NCI-H2227 treated with DMSO at 0.1 percent for 48 hours (cell line): ENCODE results near the gene AKNA.

ENCODE experiments used
- DNase-seq: peaks from one replicate; lab custom pipeline; 2025; lab: John Stamatoyannopoulos, UW

Gene AKNA, protein sequence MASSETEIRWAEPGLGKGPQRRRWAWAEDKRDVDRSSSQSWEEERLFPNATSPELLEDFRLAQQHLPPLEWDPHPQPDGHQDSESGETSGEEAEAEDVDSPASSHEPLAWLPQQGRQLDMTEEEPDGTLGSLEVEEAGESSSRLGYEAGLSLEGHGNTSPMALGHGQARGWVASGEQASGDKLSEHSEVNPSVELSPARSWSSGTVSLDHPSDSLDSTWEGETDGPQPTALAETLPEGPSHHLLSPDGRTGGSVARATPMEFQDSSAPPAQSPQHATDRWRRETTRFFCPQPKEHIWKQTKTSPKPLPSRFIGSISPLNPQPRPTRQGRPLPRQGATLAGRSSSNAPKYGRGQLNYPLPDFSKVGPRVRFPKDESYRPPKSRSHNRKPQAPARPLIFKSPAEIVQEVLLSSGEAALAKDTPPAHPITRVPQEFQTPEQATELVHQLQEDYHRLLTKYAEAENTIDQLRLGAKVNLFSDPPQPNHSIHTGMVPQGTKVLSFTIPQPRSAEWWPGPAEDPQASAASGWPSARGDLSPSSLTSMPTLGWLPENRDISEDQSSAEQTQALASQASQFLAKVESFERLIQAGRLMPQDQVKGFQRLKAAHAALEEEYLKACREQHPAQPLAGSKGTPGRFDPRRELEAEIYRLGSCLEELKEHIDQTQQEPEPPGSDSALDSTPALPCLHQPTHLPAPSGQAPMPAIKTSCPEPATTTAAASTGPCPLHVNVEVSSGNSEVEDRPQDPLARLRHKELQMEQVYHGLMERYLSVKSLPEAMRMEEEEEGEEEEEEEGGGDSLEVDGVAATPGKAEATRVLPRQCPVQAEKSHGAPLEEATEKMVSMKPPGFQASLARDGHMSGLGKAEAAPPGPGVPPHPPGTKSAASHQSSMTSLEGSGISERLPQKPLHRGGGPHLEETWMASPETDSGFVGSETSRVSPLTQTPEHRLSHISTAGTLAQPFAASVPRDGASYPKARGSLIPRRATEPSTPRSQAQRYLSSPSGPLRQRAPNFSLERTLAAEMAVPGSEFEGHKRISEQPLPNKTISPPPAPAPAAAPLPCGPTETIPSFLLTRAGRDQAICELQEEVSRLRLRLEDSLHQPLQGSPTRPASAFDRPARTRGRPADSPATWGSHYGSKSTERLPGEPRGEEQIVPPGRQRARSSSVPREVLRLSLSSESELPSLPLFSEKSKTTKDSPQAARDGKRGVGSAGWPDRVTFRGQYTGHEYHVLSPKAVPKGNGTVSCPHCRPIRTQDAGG (N-terminal part only)

GRCh38 chr9:114387680-114388356 lies at the start of gene AKNA:
AKNA (minus strand) TSS chr9:114387982; CDS start chr9:114381333, 6,649 bp downstream.
- peak; percentile 39 for DNase-seq

- DNase-seq, result no peak
Observed at GRCh38 chr9:114437401-114437893, 49.7 kb upstream of the AKNA start.

GRCh38 chr9:114434878-114435311 lies 47.1 kb upstream of the AKNA start:
- peak; percentile 46 for DNase-seq

- DNase-seq, result no peak
Observed at GRCh38 chr9:114433720-114434255, 46.0 kb upstream of the AKNA start.

DNA sequence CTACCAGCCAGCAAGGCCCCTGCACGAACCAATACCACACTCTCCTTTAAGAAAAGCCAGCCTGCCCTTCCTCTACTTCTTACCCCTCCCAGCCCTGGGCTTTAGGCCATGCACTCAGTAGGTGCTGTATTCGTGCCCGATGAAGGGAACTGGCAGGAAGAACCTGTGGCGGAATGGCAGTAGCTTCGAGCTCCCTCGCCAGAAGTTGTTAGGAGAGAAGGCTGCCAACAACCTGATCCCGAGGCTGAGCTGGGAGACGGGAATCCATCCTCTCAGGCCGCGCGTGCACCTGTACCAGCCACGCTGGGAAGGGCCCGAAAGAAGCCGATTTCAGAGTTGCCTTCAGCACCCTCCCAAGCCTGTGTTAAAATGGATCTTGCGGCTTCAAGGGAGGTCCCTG lies 45.3 kb upstream of the AKNA start:
- DNase-seq, result no peak

- no peak for DNase-seq
Observed at GRCh38 chr9:114432323-114433067, 44.7 kb upstream of the AKNA start.

DNA sequence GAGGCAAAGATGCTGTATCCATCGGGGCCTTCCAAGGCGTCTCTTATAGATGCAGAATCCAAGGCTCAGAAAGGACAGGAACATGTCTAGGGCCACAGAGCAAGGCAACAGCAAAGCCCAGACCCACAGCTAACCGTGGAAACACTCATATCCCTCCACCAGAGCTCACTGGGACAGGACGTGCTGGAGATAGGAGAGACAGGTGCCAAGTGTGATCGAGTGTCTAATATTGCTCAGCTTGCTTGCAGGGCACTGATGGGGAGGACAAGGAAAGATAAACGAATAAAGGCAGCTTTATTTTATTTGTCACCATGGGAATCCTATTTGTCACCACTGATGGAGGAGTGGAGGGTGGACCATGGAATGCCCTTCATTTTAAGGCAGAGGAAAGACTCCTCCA lies 44.0 kb upstream of the AKNA start:
- no peak for DNase-seq

GRCh38 chr9:114431003-114431402 lies 43.2 kb upstream of the AKNA start:
- no peak for DNase-seq

DNA sequence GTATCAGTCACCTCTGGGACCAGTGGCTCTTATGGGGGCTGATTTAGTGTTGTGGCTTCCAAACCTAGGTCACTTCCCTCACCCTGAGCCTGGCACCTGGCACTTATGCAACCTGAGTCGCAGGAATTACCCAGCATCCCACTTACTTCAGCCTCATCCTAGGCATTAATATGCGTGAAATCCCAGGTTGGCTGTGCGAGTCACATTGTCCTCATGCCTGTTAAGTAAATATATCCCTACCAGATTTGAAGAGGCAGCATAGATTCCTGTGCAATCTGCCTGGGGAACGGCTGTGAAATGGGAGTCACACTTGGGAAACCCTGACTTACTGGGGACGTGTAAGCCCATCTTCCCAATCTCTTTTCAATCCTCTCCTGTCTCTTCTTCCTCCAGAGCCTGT lies 42.7 kb upstream of the AKNA start:
- no peak for DNase-seq

- no peak for DNase-seq
Observed at GRCh38 chr9:114429488-114429887, 41.7 kb upstream of the AKNA start.

DNA sequence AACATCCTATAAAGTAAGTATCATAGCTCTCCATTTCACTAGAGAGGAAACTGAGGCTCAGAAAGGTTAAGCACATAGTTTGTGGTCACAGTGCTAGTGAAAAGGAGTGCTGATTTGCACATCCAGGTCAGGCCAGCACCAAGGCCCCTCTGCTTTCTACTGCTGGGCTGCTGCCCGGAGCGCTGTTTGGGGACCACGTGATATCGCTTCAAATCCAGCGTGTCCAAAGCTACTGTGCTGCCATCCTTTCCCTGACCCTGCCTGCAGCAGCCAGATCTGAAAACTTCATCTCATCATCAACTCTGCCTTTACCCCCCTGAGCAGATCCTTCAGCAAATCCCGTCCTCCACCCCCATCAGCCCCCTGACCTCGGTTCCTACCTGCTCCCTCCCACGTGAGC lies 40.7 kb upstream of the AKNA start:
- no peak for DNase-seq

DNA sequence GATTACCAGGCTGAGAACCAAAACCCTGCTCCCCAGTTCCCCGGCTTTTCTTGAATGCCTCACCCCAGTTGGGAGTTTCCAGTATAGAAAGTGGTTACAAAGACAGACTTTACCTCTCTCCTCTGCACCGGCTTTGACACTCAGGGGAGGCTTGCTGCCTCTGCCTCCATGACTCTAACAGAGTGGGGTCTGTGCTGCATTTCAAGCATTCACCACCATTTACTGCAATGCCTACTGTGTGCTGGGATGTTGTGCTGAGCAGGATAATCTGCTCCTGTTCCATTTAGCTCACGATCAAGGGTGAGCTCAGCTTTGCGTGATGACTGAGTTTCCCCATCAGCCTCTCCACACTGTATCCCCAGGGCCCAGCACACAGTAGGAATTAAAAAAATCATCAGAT lies 39.9 kb upstream of the AKNA start:
- DNase-seq, result no peak

DNA sequence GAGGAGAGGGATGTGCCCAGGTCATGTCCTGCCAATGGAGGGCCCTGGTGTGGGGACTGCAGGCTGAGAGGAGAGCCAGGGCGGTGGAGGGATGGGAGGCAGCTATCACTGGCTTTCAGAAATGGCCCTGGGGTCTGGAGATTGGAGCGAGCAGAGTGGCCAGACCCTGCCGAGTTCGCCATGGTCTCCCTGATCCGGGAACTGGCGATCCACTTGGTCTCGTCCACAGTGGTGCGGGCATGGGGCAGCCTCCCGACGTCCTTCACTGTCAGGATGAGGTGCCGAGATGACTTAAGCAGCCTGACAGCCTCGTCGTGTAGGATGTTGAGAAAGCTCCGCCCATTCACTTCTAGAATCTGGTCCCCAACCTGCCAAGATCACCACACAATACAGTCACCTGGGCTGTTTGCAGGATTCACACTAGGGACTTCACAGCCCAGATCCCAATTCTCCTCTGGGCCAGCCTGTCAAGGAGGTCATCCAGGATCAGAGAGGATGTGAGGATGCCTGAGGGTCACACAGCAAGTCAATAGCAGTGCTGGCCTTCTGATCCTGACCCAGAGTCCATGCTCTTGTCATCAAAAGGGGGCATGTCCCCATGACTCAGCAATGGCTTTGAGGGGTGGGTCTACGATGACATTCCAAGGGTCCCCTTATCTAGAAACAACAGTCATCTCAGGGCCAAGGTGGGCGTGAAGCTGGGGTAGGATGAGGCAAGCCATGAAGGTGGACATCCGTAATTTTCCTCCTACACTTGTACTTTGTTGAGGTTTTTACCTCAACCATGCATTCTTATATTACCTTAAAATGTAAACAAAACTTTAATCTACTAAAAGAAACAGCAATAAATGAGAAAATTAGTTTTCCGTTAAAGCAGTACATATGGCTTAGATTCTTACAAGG lies 38.5 kb upstream of the AKNA start:
- DNase-seq, result no peak

DNA sequence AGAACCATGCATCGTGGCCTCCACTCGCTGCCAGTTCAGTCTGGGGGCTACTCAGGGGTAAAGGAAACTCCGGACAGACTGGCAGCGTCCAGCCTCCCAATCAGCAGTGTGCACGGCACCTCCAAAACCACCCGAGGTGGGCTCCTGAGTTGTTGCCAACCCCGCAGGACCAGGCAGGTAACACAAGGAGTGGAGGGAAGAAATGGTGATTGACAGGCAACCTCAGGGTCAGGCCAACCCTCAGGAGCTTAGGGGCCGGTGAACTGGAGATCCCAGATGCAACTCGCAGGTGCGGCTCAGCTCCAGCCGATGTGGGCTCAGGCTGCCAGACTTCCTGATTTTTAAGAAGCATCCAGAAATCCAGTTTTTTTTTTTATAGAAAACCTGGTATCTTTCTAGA lies 37.3 kb upstream of the AKNA start:
- DNase-seq, result no peak

DNA sequence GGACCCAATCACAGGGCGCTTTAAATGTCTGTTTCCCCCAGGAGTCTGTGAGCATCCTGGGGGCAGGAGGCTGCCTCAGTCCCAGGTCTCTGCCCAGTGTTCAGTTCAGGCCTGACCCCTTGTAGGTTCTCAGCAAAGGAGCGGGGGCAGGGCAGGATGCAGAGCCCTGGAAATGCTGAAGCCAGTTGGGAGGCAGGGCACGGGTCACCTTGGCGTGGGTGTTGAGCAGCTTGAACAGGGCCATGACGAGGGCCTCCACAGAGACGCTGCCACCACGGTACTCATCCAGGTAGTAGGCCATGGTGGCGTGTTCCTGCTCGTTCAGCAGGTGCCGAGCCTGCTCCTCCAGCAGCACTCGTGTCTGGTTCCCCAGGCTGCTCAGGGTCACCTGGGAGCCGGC lies 36.3 kb upstream of the AKNA start:
- DNase-seq, result no peak

- DNase-seq, result no peak
Observed at GRCh38 chr9:114423181-114423580, 35.4 kb upstream of the AKNA start.

- DNase-seq, result no peak
Observed at GRCh38 chr9:114421147-114421546, 33.4 kb upstream of the AKNA start.

GRCh38 chr9:114419796-114420195 lies 32.0 kb upstream of the AKNA start:
- no peak for DNase-seq

- no peak for DNase-seq
Observed at GRCh38 chr9:114418053-114418452, 30.3 kb upstream of the AKNA start.
